ENCODE results near the gene TBX3.
A peak's percentile ranks its signal among the peaks of the same experiment; 100 is the strongest.
"Not testable (repeated sequence)": the region's sequence is repeated elsewhere in the genome, so short reads cannot be mapped to it uniquely, and the experiment has no call there.

Gene TBX3

GRCh38 chr12:114684098-114684869 lies at the start of gene TBX3:
TBX3 (minus strand) TSS chr12:114684175; CDS start chr12:114683200, 975 bp downstream.
- peak; percentile 5 to 42 (median 20) for DNase-seq

GRCh38 chr12:114732426-114733030 lies 48.6 kb upstream of the TBX3 start:
- no peak for DNase-seq

GRCh38 chr12:114729731-114730130 lies 45.8 kb upstream of the TBX3 start:
- no peak for DNase-seq

- no peak for DNase-seq
These were observed 42.2 kb upstream of the TBX3 start for GRCh38 chr12:114726092-114726710.

GRCh38 chr12:114722176-114722575 lies 38.2 kb upstream of the TBX3 start:
- not testable (repeated sequence) for DNase-seq

- no peak for DNase-seq
These were observed 37.3 kb upstream of the TBX3 start for GRCh38 chr12:114721266-114721665.

- DNase-seq = no peak
These were observed 29.7 kb upstream of the TBX3 start for GRCh38 chr12:114713466-114714215.

GRCh38 chr12:114711689-114712152 lies 27.7 kb upstream of the TBX3 start:
- DNase-seq = no peak

GRCh38 chr12:114710151-114710550 lies 26.2 kb upstream of the TBX3 start:
- no peak for DNase-seq

- no peak for DNase-seq
These were observed 25.1 kb upstream of the TBX3 start for GRCh38 chr12:114709112-114709511.

- DNase-seq = not testable (repeated sequence)
These were observed 24.6 kb upstream of the TBX3 start for GRCh38 chr12:114708598-114708997.

GRCh38 chr12:114704096-114704495 lies 20.1 kb upstream of the TBX3 start:
- no peak for DNase-seq

- no peak for DNase-seq
These were observed 19.1 kb upstream of the TBX3 start for GRCh38 chr12:114703060-114703493.

- DNase-seq = no peak
These were observed 18.5 kb upstream of the TBX3 start for GRCh38 chr12:114702462-114702861.

GRCh38 chr12:114701553-114701952 lies 17.6 kb upstream of the TBX3 start:
- DNase-seq = no peak

GRCh38 chr12:114701104-114701414 lies 17.1 kb upstream of the TBX3 start:
- DNase-seq = no peak

- no peak for DNase-seq
These were observed 16.6 kb upstream of the TBX3 start for GRCh38 chr12:114700392-114701103.

GRCh38 chr12:114698566-114699163 lies 14.7 kb upstream of the TBX3 start:
- DNase-seq = no peak

- DNase-seq = no peak
These were observed 14.0 kb upstream of the TBX3 start for GRCh38 chr12:114697741-114698565.

- DNase-seq = no peak
These were observed 13.3 kb upstream of the TBX3 start for GRCh38 chr12:114697243-114697716.

All from stimulated activated naive CD4-positive, alpha-beta T cell (primary cell).